GM18951 (cell line): ENCODE measurements around the gene ATP6V1C2.
"Not testable (repeated sequence)": the region's sequence is repeated elsewhere in the genome, so short reads cannot be mapped to it uniquely, and the experiment has no call there.

Source experiments
- POLR2A ChIP-seq: IDR thresholded peaks from 4 replicates; pipeline ENCODE4 v1.6.1; 2011; ENCODE audit warnings: mild to moderate bottlenecking; ENCODE audit not compliant: insufficient read length, insufficient read depth; ENCODE audit errors: extremely low read depth
- in situ Hi-C: fragments of 300-500 bp; cut with MboI; formaldehyde crosslinking; loops from one replicate; pipeline ENCODE4 v1.12.0; 2022; ENCODE audit warnings: low sequenced_read_pairs, mixed read lengths, inconsistent platforms; ENCODE audit not compliant: unreplicated experiment

The ATP6V1C2 gene

GRCh38 chr2:10788855-10789254, 67.4 kb downstream of the ATP6V1C2 start:
- TF ChIP-seq POLR2A, result no peak

GRCh38 chr2:10790228-10790973, 69.0 kb downstream of the ATP6V1C2 start:
- in situ Hi-C loops, result no loop called here
- TF ChIP-seq POLR2A, result no peak

More at GRCh38 chr2:10788855-10789254, 67.4 kb downstream of the ATP6V1C2 start:
- in situ Hi-C loops, result no loop called here

- no peak for TF ChIP-seq POLR2A
- in situ Hi-C loops, result no loop called here
Observed at GRCh38 chr2:10792001-10792634, 70.7 kb downstream of the ATP6V1C2 start.

GRCh38 chr2:10792660-10793400, 71.4 kb downstream of the ATP6V1C2 start:
- in situ Hi-C loops, result no loop called here
- no peak for TF ChIP-seq POLR2A

- in situ Hi-C loops, result no loop called here
- TF ChIP-seq POLR2A, result no peak
Observed at GRCh38 chr2:10793816-10794215, 72.4 kb downstream of the ATP6V1C2 start.

- in situ Hi-C loops, result no loop called here
Observed at GRCh38 chr2:10794876-10795275, 73.4 kb downstream of the ATP6V1C2 start.

GRCh38 chr2:10795508-10796046, 74.1 kb downstream of the ATP6V1C2 start:
- TF ChIP-seq POLR2A, result no peak
- in situ Hi-C loops, result no loop called here

More at GRCh38 chr2:10794876-10795275, 73.4 kb downstream of the ATP6V1C2 start:
- no peak for TF ChIP-seq POLR2A

GRCh38 chr2:10796703-10797102, 75.3 kb downstream of the ATP6V1C2 start:
- in situ Hi-C loops, result no loop called here
- TF ChIP-seq POLR2A, result no peak

GRCh38 chr2:10798783-10799182, 77.4 kb downstream of the ATP6V1C2 start:
- TF ChIP-seq POLR2A, result no peak
- in situ Hi-C loops, result no loop called here

GRCh38 chr2:10800163-10800562, 78.7 kb downstream of the ATP6V1C2 start:
- no peak for TF ChIP-seq POLR2A
- in situ Hi-C loops, result no loop called here

- TF ChIP-seq POLR2A, result no peak
- in situ Hi-C loops, result no loop called here
Observed at GRCh38 chr2:10802657-10803056, 81.2 kb downstream of the ATP6V1C2 start.

GRCh38 chr2:10805990-10806389, 84.6 kb downstream of the ATP6V1C2 start:
- in situ Hi-C loops, result not testable (repeated sequence)

GRCh38 chr2:10806543-10806942, 85.1 kb downstream of the ATP6V1C2 start:
- in situ Hi-C loops, result no loop called here
- TF ChIP-seq POLR2A, result no peak
